Kidney (tissue), 14 donors: ENCODE measurements around the gene SLAIN2. TPM values are rescaled to one million over a fixed set of nuclear protein-coding genes. Genes with fewer than 3 reads are reported as not detected.

ENCODE experiments used
- DNase-seq, 5 donors: peaks; one replicate each; pipeline ENCODE4 v3.0.0-alpha.2; 2013 to 2020
- FAIRE-seq: peaks from 2 replicates; lab custom pipeline; 2012; peaks lifted over from hg19 to GRCh38; lab: Jason Lieb, UNC
- H3K27ac ChIP-seq, 2 donors: one replicate each; pipeline ENCODE4 v1.7.0; 2013; ENCODE audit warnings: low read depth in 2 of 2, low read length in 2 of 2, inconsistent platforms in 1 of 2
- H3K27me3 ChIP-seq: one replicate; pipeline ENCODE4 v1.7.1; 2013; ENCODE audit warnings: low read length, inconsistent platforms; ENCODE audit not compliant: control insufficient read depth, insufficient read depth
- H3K36me3 ChIP-seq, 3 donors: one replicate each; pipeline versions ENCODE4 v1.7.0 to v1.7.1; 2013; ENCODE audit warnings: low read length in 3 of 3, control low read depth in 1 of 3, inconsistent platforms in 1 of 3; ENCODE audit not compliant: insufficient read depth in 3 of 3, control insufficient read depth in 2 of 3
- H3K4me1 ChIP-seq, 3 donors: one replicate each; pipeline versions ENCODE4 v1.7.0 to v1.7.1; 2013; ENCODE audit warnings: low read length in 3 of 3, inconsistent platforms in 1 of 3, low read depth in 1 of 3; ENCODE audit not compliant: control insufficient read depth in 2 of 3, insufficient read depth in 2 of 3
- H3K4me3 ChIP-seq, 3 donors: one replicate each; pipeline versions ENCODE4 v1.7.0 to v1.8.1; 2013; ENCODE audit warnings: low read length in 3 of 3, control low read depth in 1 of 3, inconsistent platforms in 1 of 3
- H3K9ac ChIP-seq, 3 donors: one replicate each; pipeline versions ENCODE4 v1.7.0 to v1.7.1; 2013; ENCODE audit warnings: low read length in 3 of 3, control low read depth in 1 of 3, inconsistent platforms in 1 of 3
- H3K9me3 ChIP-seq, 3 donors: one replicate each; pipeline versions ENCODE4 v1.7.0 to v1.7.1; 2013; ENCODE audit warnings: low read length in 3 of 3, control low read depth in 1 of 3, inconsistent platforms in 1 of 3; ENCODE audit not compliant: control insufficient read depth in 2 of 3, insufficient read depth in 1 of 3
- intact Hi-C: fragments of 100-400 bp; cut with DNase I; formaldehyde crosslinking; loops from one replicate; pipeline ENCODE4 v1.11.1; 2022
- polyA plus RNA-seq: library from polyadenylated mRNA; stranded (reverse); fragments of 350-450 nt; fragmentation: Illumina TruSeq; extraction: RNeasy Lipid Tissue Mini Kit (QIAGEN cat#74804); gene quantifications from one replicate; pipeline ENCODE4 v1.2.3, GENCODE V29; 2014; ENCODE audit warnings: low read depth, low replicate concordance; ENCODE audit not compliant: insufficient read depth
- total RNA-seq: library from RNA; stranded (reverse); fragmentation: NEBNext Ultra II Directional; extraction: Animal tissue kit (Norgen Biotek cat#: 25700); gene quantifications from one replicate; pipeline ENCODE4 v1.2.1, GENCODE V29; 2021
- TF ChIP-seq, protein P1 (sequence below): IDR thresholded peaks from 3 replicates; pipeline ENCODE4 v1.5.1; 2012; ENCODE audit warnings: mild to moderate bottlenecking, moderate library complexity, borderline replicate concordance; ENCODE audit not compliant: insufficient read depth; ENCODE audit errors: extremely low read depth
- donor health status: control.
- donor health status: control.
- donor health status: control.
- donor health status: control.
- donor health status: control.
- donor health status: DM: yes; HTN: yes; CAD: no.
- donor health status: Normal renal cell carcinoma (clear cell type).

The SLAIN2 gene
- total and polyA plus RNA-seq, 2 donors from 2014 or later: 23.6 to 69.1 TPM

DNA sequence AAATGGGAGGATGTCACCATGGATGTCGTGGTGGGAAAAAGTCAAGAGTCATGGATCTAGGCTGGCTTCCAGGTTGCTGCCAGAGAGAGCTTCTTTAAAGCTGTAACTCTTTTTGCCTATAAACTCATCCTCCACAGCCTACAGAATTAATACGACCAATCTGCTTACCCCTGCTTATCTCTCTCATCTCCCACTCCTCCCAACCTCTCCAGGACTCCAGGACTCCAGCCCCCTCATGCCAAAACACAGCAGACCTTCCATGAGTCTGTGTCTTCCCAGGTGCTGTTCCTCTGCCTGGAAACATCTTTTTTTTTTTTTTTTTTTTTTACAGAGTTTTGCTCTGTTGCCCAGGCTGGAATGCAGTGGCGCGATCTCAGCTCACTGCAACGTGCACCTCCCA is 126.6 kb downstream of the SLAIN2 start:
- H3K27me3 ChIP-seq: no peaks in the 10 kb centered on the region
- no peaks in the 10 kb centered on the region for H3K9me3 ChIP-seq
- H3K9ac ChIP-seq: no peak overlapping the region
- FAIRE-seq (no peak), DNase-seq (peak in 1 of 5 donors; percentile 4)
- TF ChIP-seq, protein P1, sequence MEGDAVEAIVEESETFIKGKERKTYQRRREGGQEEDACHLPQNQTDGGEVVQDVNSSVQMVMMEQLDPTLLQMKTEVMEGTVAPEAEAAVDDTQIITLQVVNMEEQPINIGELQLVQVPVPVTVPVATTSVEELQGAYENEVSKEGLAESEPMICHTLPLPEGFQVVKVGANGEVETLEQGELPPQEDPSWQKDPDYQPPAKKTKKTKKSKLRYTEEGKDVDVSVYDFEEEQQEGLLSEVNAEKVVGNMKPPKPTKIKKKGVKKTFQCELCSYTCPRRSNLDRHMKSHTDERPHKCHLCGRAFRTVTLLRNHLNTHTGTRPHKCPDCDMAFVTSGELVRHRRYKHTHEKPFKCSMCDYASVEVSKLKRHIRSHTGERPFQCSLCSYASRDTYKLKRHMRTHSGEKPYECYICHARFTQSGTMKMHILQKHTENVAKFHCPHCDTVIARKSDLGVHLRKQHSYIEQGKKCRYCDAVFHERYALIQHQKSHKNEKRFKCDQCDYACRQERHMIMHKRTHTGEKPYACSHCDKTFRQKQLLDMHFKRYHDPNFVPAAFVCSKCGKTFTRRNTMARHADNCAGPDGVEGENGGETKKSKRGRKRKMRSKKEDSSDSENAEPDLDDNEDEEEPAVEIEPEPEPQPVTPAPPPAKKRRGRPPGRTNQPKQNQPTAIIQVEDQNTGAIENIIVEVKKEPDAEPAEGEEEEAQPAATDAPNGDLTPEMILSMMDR: no peak
- no peaks in the 10 kb centered on the region for H3K36me3 ChIP-seq
- no peak overlapping the region for H3K27ac ChIP-seq
- H3K4me3 ChIP-seq: no peak overlapping the region
- intact Hi-C loops: no loop called here
- no peaks in the 10 kb centered on the region for H3K4me1 ChIP-seq

DNA sequence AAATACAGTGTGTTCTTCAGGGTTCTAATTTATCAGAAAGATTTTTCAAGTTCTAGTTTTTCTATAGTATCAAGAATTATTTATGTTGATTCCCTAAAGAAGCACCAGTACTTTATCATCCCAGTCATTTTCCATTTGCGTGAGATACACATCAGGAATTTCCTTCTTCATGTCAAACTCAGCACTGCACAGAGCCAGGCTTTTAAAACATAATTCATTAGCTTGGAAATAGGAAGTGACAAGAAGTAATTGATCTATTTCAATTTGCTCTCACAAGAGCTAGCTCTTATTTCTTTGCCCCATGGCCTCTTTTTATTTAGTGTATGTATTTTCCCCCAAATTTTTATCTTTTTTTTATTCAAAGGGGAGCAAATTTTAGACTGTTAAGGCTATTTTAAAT is 128.8 kb downstream of the SLAIN2 start:
- Histone ChIP-seq H3K4me3 (no peak overlapping the region), H3K36me3 (no peaks in the 10 kb centered on the region), H3K4me1 (no peaks in the 10 kb centered on the region), H3K9ac (no peak overlapping the region), H3K27ac (no peak overlapping the region), H3K9me3 (no peaks in the 10 kb centered on the region), H3K27me3 (no peaks in the 10 kb centered on the region)
- DNase-seq: no peak
- TF ChIP-seq, protein P1: no peak
- intact Hi-C loops: no loop called here
- no peak for FAIRE-seq

DNA sequence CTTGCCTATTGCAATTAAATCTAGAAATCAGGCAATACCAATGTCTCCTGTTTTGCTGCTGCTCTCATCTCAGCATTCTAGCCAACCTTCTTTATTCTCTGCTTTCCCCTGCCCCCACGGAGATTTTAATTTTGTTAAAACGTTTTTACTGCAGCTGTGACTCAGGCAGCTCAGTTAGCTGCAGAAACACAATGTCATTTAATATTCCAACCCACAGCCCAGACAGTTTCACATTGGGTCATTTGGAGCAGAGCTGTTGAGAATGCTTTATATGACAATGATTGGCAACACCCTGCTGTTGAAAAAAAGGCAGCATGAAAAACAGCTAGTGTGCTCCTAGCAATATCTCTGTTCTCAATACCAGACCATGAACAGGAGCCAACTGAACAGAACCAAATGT is 129.2 kb downstream of the SLAIN2 start:
- H3K4me3 ChIP-seq: no peak overlapping the region
- intact Hi-C loops: no loop called here
- no peaks in the 10 kb centered on the region for H3K27me3 ChIP-seq
- H3K4me1 ChIP-seq: no peaks in the 10 kb centered on the region
- no peaks in the 10 kb centered on the region for H3K36me3 ChIP-seq
- TF ChIP-seq, protein P1: no peak
- FAIRE-seq: no peak
- H3K9me3 ChIP-seq: no peaks in the 10 kb centered on the region
- no peak overlapping the region for H3K27ac ChIP-seq
- no peak for DNase-seq
- no peak overlapping the region for H3K9ac ChIP-seq

DNA sequence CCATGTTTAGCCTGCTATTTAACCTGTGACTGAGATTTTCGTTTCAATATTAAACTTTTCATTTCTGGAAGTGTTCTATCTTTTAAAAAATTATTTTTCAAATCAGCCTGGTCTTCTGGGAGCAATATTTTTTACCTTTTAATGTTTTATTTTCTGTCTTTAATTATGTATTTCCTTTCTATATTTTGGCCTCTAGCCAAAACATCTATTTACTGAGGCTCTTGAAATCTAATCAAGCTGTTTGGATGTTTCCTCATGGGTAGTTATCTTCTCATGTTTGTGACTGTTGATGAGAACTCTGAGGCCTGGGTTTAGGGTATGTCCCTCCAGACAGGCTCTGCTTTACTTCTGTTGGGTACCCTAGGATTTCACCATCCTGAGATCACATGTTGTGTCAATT is 131.5 kb downstream of the SLAIN2 start:
- Histone ChIP-seq H3K27ac (no peak overlapping the region), H3K27me3 (no peaks in the 10 kb centered on the region), H3K4me3 (no peak overlapping the region), H3K9me3 (no peaks in the 10 kb centered on the region), H3K4me1 (no peaks in the 10 kb centered on the region), H3K9ac (no peak overlapping the region), H3K36me3 (no peaks in the 10 kb centered on the region)
- intact Hi-C loops: no loop called here
- FAIRE-seq (no peak), DNase-seq (no peak)
- TF ChIP-seq, protein P1: no peak
